Endothelial cell of umbilical vein (primary cell): ENCODE results near the gene ST6GAL2. TPM values are rescaled to one million over a fixed set of nuclear protein-coding genes. Genes with fewer than 3 reads are reported as not detected.

ENCODE experiments used
- BruUV-seq: library from RNA; stranded (reverse); fragments of 400-500 nt; replicated peaks from 2 replicates; lab custom pipeline; 2021; lab: Mats Ljungman, UMichigan
- CTCF ChIA-PET: fragments of 300-600, 350-600 bp; sonication (Branson Sonifier 250); formaldehyde crosslinking; loops from one replicate; lab custom pipeline; 2021; ENCODE audit warnings: antibody characterized with exemption, inconsistent platforms; lab: Charles Lee
- POLR2A ChIA-PET: fragments of 300-600, 350-600 bp; sonication (Branson Sonifier 250); formaldehyde crosslinking; loops from one replicate; lab custom pipeline; 2021; ENCODE audit warnings: antibody characterized with exemption, inconsistent platforms; lab: Charles Lee
- DNase-seq: peaks from one replicate; pipeline ENCODE4 v3.0.0-alpha.2; 2011; ENCODE audit warnings: low read depth, low spot score
- FAIRE-seq: peaks from 2 replicates; lab custom pipeline; 2011; peaks lifted over from hg19 to GRCh38; lab: Jason Lieb, UNC
- H2AFZ ChIP-seq: 2 replicates; pipeline ENCODE4 v1.6.0; 2012; ENCODE audit warnings: low read depth, low read length, control low read depth, inconsistent platforms
- H3K27ac ChIP-seq: 2 replicates; pipeline ENCODE4 v1.5.1; 2011; ENCODE audit warnings: low read depth, mild to moderate bottlenecking, control low read depth, low read length, moderate library complexity; ENCODE audit not compliant: insufficient read depth
- H3K27me3 ChIP-seq, 2 experiments: 2 replicates each; pipeline versions ENCODE4 v1.6.0 to v1.6.1; 2011; ENCODE audit warnings: low read length in 2 of 2, mixed read lengths in 1 of 2; ENCODE audit not compliant: control insufficient read depth in 2 of 2, insufficient read depth in 2 of 2
- H3K36me3 ChIP-seq, 2 experiments: 2 replicates in 1 of 2; 3 replicates in 1 of 2; pipeline ENCODE4 v1.5.1; 2011; ENCODE audit warnings: low read length in 2 of 2, mild to moderate bottlenecking in 1 of 2, moderate library complexity in 1 of 2; ENCODE audit not compliant: control insufficient read depth in 2 of 2, insufficient read depth in 2 of 2; ENCODE audit errors: extremely low read depth in 1 of 2
- H3K4me1 ChIP-seq: 3 replicates; pipeline ENCODE4 v1.5.1; 2011; ENCODE audit warnings: mild to moderate bottlenecking, low read length; ENCODE audit not compliant: control insufficient read depth, insufficient read depth; ENCODE audit errors: extremely low read depth
- H3K4me2 ChIP-seq: 2 replicates; pipeline ENCODE4 v1.6.1; 2011; ENCODE audit warnings: low read length, control low read depth, mixed read lengths; ENCODE audit not compliant: insufficient read depth
- H3K4me3 ChIP-seq, 3 experiments: fragments of 200-600 bp in 1 of 3; sonication (generic), shearing (Covaris generic) in 1 of 3; replicated peaks in 1 of 3; 2 replicates each; pipeline ENCODE4 v1.5.1; 2011 to 2016; ENCODE audit warnings: control low read depth in 3 of 3, low read length in 3 of 3, mild to moderate bottlenecking in 2 of 3, inconsistent platforms in 1 of 3, low read depth in 1 of 3, moderate library complexity in 1 of 3; ENCODE audit not compliant: insufficient read depth in 1 of 3
- H3K79me2 ChIP-seq: 2 replicates; pipeline ENCODE4 v1.6.0; 2012; ENCODE audit warnings: low read length, inconsistent platforms; ENCODE audit not compliant: control insufficient read depth, insufficient read depth
- H3K9ac ChIP-seq: replicated peaks from 2 replicates; pipeline ENCODE3; 2011; ENCODE audit warnings: low read length, control low read depth; ENCODE audit not compliant: insufficient read depth; ENCODE audit errors: extremely low read depth
- H3K9me1 ChIP-seq: replicated peaks from 3 replicates; pipeline ENCODE4 v1.6.0; 2011; ENCODE audit warnings: mild to moderate bottlenecking, low read length; ENCODE audit not compliant: control insufficient read depth, insufficient read depth; ENCODE audit errors: extremely low read depth
- H3K9me3 ChIP-seq: replicated peaks from 2 replicates; pipeline ENCODE4 v1.5.1; 2012; ENCODE audit warnings: low read length, inconsistent platforms; ENCODE audit not compliant: control insufficient read depth, insufficient read depth
- H4K20me1 ChIP-seq: replicated peaks from 2 replicates; pipeline ENCODE3; 2011; ENCODE audit warnings: mild to moderate bottlenecking, low read length; ENCODE audit not compliant: control insufficient read depth, insufficient read depth; ENCODE audit errors: extremely low read depth
- CTCF ChIP-seq, 2 donors: IDR thresholded peaks; 1 replicate in 1 of 2; 2 replicates in 1 of 2; pipeline ENCODE4 v1.5.1; 2011; ENCODE audit warnings: low read length in 2 of 2, mild to moderate bottlenecking in 2 of 2, moderate library complexity in 2 of 2, control low read depth in 1 of 2, inconsistent platforms in 1 of 2, low read depth in 1 of 2; ENCODE audit not compliant: insufficient read depth in 1 of 2; ENCODE audit errors: extremely low read depth in 1 of 2
- EZH2 ChIP-seq: IDR thresholded peaks from 2 replicates; pipeline ENCODE4 v1.6.1; 2012; ENCODE audit warnings: borderline replicate concordance, low read depth, mild to moderate bottlenecking, moderate library complexity, low read length, inconsistent platforms; ENCODE audit not compliant: severe bottlenecking
- GATA2 ChIP-seq: IDR thresholded peaks from 2 replicates; pipeline ENCODE4 v1.7.0; 2011; ENCODE audit warnings: low read depth, mild to moderate bottlenecking, moderate library complexity, mixed read lengths, low read length; ENCODE audit not compliant: insufficient read length, insufficient read depth
- JUN ChIP-seq: IDR thresholded peaks from 2 replicates; pipeline ENCODE4 v1.6.1; 2011; ENCODE audit warnings: borderline replicate concordance, low read depth; ENCODE audit not compliant: insufficient read length, insufficient read depth
- MYC ChIP-seq: IDR thresholded peaks from one replicate; pipeline ENCODE4 v1.6.1; 2011; ENCODE audit warnings: mild to moderate bottlenecking, low read depth, low read length
- POLR2A ChIP-seq: IDR thresholded peaks from 2 replicates; pipeline ENCODE4 v1.6.1; 2012; ENCODE audit warnings: low read depth, mild to moderate bottlenecking, control low read depth, low read length
- POLR2AphosphoS5 ChIP-seq: IDR thresholded peaks from 2 replicates; pipeline ENCODE4 v1.6.1; 2012; ENCODE audit warnings: low read depth, mild to moderate bottlenecking, control low read depth, low read length, moderate library complexity; ENCODE audit not compliant: insufficient read depth
- dilution Hi-C: fragments of 300-500 bp; cut with MboI; formaldehyde crosslinking; loops from one replicate; pipeline ENCODE4 v1.15.0; 2019; ENCODE audit warnings: low sequenced_read_pairs; ENCODE audit not compliant: extremely low pct_ligation_motif_present
- intact Hi-C: fragments of 100-400 bp; cut with micrococcal nuclease; formaldehyde crosslinking; loops from one replicate; pipeline ENCODE4 v1.10.0; 2022
- polyA plus RNA-seq, 4 experiments: library from polyadenylated mRNA; depleted of rRNA in 3 of 4; stranded (reverse) in 3 of 4; unstranded in 1 of 4; fragments of >200 nt; gene quantifications; 2 replicates each; pipeline versions ENCODE4 v1.2.1 to v1.2.3, GENCODE V29; 2011 to 2012; ENCODE audit warnings: missing spikeins in 1 of 4
- total RNA-seq: library from RNA; stranded (reverse); gene quantifications from 2 replicates; pipeline ENCODE4 v1.2.3, GENCODE V29; 2021
- TF ChIP-seq, protein P1 (sequence below): IDR thresholded peaks from 2 replicates; pipeline ENCODE4 v1.6.1; 2011; ENCODE audit not compliant: insufficient read depth, insufficient read length

ST6GAL2 gene
- total and polyA plus RNA-seq, 2 donors (not counting 3 experiments of a cell fraction or from before 2014, with no cell fraction given): not detected

DNA sequence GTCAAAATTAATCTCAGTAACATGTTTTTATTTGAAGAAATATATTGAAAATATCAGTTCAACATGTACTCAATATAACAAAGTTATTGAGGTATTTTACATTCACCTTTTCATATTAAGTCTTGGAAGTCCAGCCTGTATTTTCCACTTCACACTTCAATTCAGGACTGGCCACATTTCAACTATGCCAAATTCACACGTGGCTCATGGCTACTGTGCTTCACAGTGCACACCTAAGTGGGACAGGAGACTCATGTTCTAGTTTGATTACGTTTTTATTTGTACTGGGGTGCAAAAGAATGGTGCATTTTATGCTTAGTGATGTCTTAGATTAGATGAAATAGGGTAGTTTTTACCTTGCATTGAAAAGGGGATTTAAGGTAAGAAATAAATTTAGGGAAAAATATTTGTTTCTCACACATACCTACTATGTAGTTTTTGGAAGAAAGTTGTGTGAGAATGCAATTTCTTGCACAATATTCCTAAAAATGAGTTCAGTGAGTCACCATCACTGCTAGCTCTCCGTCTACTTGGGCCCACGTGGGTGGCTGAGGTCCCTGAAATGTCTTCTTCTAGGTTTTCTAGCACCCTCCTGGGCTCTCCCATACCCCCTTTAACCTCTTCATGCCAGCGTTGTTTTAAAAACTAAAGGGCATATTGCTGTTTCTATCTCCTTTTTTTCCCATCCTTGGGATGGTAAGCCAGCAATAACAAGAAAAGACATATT lies 87.0 kb downstream of the ST6GAL2 start:
- Histone ChIP-seq H4K20me1 (no peaks in the 10 kb centered on the region), H3K36me3 (no peaks in the 10 kb centered on the region), H3K4me1 (no peaks in the 10 kb centered on the region), H3K4me2 (no peak overlapping the region), H3K27me3 (no peaks in the 10 kb centered on the region), H3K4me3 (no peak overlapping the region), H3K79me2 (no peaks in the 10 kb centered on the region), H3K9ac (no peak overlapping the region), H3K9me1 (no peaks in the 10 kb centered on the region), H2AFZ (no peak overlapping the region), H3K9me3 (peaks cover 4% of the 10 kb centered on the region), H3K27ac (no peak overlapping the region)
- FAIRE-seq: no peak
- dilution Hi-C loops: no loop called here
- intact Hi-C loops: no loop called here
- POLR2A ChIA-PET: no interaction called here
- no peak for TF ChIP-seq MYC
- TF ChIP-seq, protein P1, sequence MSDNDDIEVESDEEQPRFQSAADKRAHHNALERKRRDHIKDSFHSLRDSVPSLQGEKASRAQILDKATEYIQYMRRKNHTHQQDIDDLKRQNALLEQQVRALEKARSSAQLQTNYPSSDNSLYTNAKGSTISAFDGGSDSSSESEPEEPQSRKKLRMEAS: no peak
- TF ChIP-seq POLR2AphosphoS5: no peak
- no peak for TF ChIP-seq POLR2A
- TF ChIP-seq EZH2: no peak
- TF ChIP-seq JUN: no peak
- no peak for TF ChIP-seq CTCF (IDR thresholded peaks at IDR 0.05; ENCODE audit: extremely low read depth in 1 of 2, insufficient read depth in 1 of 2, low read depth in 1 of 2, low read length in 2 of 2)
- no peak for TF ChIP-seq GATA2
- BruUV-seq: no TSS peak
- CTCF ChIA-PET: no interaction called here
- DNase-seq: no peak
